PC-9 (cell line): Measurements from ENCODE around the gene EPB41L4A.

ENCODE experiments used
- CTCF ChIP-seq: fragments of 200-600 bp; sonication (generic); conservative IDR thresholded peaks from 2 replicates; pipeline ENCODE4 v1.6.1; 2017; ENCODE audit warnings: mixed run types, antibody characterized with exemption, mild to moderate bottlenecking, moderate library complexity
- EZH2 ChIP-seq: fragments of 200-600 bp; sonication (generic); IDR thresholded peaks from 2 replicates; pipeline ENCODE4 v1.8.0; 2017; ENCODE audit warnings: antibody characterized with exemption, low read depth

GRCh38 chr5:112419986-112420864 lies 1.1 kb upstream of the EPB41L4A start:
- TF ChIP-seq CTCF (peak; percentile 78), EZH2 (no peak)
